ENCODE data around the gene TMEM223.

DNA sequence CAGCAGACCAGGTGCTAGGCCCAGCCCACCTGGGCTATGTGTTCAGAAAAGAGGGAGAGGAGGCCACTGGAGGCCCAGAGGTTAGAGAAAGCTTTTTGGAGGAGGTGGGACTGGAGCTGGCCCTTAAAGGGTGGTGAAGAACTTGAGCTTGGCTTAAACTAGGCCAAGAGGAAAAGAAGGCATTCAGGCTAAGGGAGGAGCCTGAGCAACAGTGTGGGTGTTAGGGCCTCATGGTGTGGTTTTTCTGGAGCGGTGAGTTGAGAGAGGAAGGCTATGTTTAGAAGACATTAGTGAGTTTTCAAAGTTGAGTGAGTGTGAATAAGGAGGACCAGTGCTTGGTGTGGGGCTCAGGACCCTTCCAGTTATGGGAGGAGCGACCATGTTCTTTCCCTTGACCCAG, 14.4 kb downstream of the TMEM223 start:
- TF ChIP-seq, protein P1, sequence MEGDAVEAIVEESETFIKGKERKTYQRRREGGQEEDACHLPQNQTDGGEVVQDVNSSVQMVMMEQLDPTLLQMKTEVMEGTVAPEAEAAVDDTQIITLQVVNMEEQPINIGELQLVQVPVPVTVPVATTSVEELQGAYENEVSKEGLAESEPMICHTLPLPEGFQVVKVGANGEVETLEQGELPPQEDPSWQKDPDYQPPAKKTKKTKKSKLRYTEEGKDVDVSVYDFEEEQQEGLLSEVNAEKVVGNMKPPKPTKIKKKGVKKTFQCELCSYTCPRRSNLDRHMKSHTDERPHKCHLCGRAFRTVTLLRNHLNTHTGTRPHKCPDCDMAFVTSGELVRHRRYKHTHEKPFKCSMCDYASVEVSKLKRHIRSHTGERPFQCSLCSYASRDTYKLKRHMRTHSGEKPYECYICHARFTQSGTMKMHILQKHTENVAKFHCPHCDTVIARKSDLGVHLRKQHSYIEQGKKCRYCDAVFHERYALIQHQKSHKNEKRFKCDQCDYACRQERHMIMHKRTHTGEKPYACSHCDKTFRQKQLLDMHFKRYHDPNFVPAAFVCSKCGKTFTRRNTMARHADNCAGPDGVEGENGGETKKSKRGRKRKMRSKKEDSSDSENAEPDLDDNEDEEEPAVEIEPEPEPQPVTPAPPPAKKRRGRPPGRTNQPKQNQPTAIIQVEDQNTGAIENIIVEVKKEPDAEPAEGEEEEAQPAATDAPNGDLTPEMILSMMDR (conservative IDR thresholded peaks at IDR 0.05; ENCODE audit: low read length) = no peak
- TF ChIP-seq EZH2phosphoT487 (IDR thresholded peaks at IDR 0.05; ENCODE audit: borderline replicate concordance) = no peak
